ENCODE results near the gene HSPB6. TPM values are rescaled to one million over a fixed set of nuclear protein-coding genes. Genes with fewer than 3 reads are reported as not detected.

Gene HSPB6
- total RNA-seq, 1 donor from 2014 or later: 0.60 TPM

- H3K4me1 Mint-ChIP-seq (ENCODE audit: unreplicated experiment): peaks cover 3% of the 10 kb centered on the region
- H3K27me3 Mint-ChIP-seq: no peaks in the 10 kb centered on the region
- H3K4me3 Mint-ChIP-seq: peak overlapping the region; percentile 34
- no peak overlapping the region for H3K27ac Mint-ChIP-seq
- no peaks in the 10 kb centered on the region for H3K9me3 Mint-ChIP-seq
- DNase-seq (ENCODE audit: extremely low spot score, unreplicated experiment): no peak
- no peak for TF ChIP-seq CTCF (conservative IDR thresholded peaks at IDR 0.05)
- H3K36me3 Mint-ChIP-seq: peaks cover 4% of the 10 kb centered on the region
Observed at GRCh38 chr19:35738887-35739229, 18.0 kb downstream of the HSPB6 start.

- no peak for DNase-seq (ENCODE audit: extremely low spot score, unreplicated experiment)
Observed at GRCh38 chr19:35738021-35738886, 18.6 kb downstream of the HSPB6 start.

GRCh38 chr19:35736913-35737886 is 19.6 kb downstream of the HSPB6 start:
- Mint-ChIP-seq H3K27me3 (no peaks in the 10 kb centered on the region), H3K4me1 (ENCODE audit: unreplicated experiment) (peaks cover 2% of the 10 kb centered on the region), H3K36me3 (peaks cover 4% of the 10 kb centered on the region), H3K9me3 (no peaks in the 10 kb centered on the region), H3K27ac (peak overlapping the region; percentile 73), H3K4me3 (peak overlapping the region; percentile 65)
- peak; percentile 41 for TF ChIP-seq CTCF (conservative IDR thresholded peaks at IDR 0.05)
- no peak for DNase-seq (ENCODE audit: extremely low spot score, unreplicated experiment)

More at GRCh38 chr19:35738021-35738886, 18.6 kb downstream of the HSPB6 start:
- H3K27me3 Mint-ChIP-seq: no peaks in the 10 kb centered on the region
- no peaks in the 10 kb centered on the region for H3K9me3 Mint-ChIP-seq
- peaks cover 4% of the 10 kb centered on the region for H3K36me3 Mint-ChIP-seq
- no peak overlapping the region for H3K27ac Mint-ChIP-seq
- H3K4me1 Mint-ChIP-seq (ENCODE audit: unreplicated experiment): peaks cover 3% of the 10 kb centered on the region
- peak overlapping the region; percentile 34 for H3K4me3 Mint-ChIP-seq
- no peak for TF ChIP-seq CTCF (conservative IDR thresholded peaks at IDR 0.05)

GRCh38 chr19:35734889-35735288 is 21.9 kb downstream of the HSPB6 start:
- H3K36me3 Mint-ChIP-seq: peaks cover 17% of the 10 kb centered on the region
- H3K9me3 Mint-ChIP-seq: no peaks in the 10 kb centered on the region
- no peak for DNase-seq (ENCODE audit: extremely low spot score, unreplicated experiment)
- no peak for TF ChIP-seq CTCF (conservative IDR thresholded peaks at IDR 0.05)
- H3K4me1 Mint-ChIP-seq (ENCODE audit: unreplicated experiment): peaks cover 5% of the 10 kb centered on the region
- H3K27ac Mint-ChIP-seq: peak overlapping the region; percentile 48
- no peaks in the 10 kb centered on the region for H3K27me3 Mint-ChIP-seq
- H3K4me3 Mint-ChIP-seq: no peak overlapping the region

- no peak for TF ChIP-seq CTCF (conservative IDR thresholded peaks at IDR 0.05)
- Mint-ChIP-seq H3K9me3 (no peaks in the 10 kb centered on the region), H3K4me1 (ENCODE audit: unreplicated experiment) (peaks cover 5% of the 10 kb centered on the region), H3K4me3 (no peak overlapping the region), H3K36me3 (peaks cover 17% of the 10 kb centered on the region), H3K27me3 (no peaks in the 10 kb centered on the region), H3K27ac (peak overlapping the region; percentile 48)
- DNase-seq (ENCODE audit: extremely low spot score, unreplicated experiment): no peak
Observed at GRCh38 chr19:35734273-35734672, 22.6 kb downstream of the HSPB6 start.
